Activated T-helper 9 cell treated with anti-CD3 and anti-CD28 coated beads, Interleukin-2, amount 50 U/mL, for 16 hours (primary cell): ENCODE measurements around the gene KANK3.
"Not testable (repeated sequence)": the region's sequence is repeated elsewhere in the genome, so short reads cannot be mapped to it uniquely, and the experiment has no call there.

Source experiments
- DNase-seq: peaks from one replicate; pipeline ENCODE4 v3.0.0-alpha.2; 2020; ENCODE audit warnings: low read depth

KANK3 gene

DNA sequence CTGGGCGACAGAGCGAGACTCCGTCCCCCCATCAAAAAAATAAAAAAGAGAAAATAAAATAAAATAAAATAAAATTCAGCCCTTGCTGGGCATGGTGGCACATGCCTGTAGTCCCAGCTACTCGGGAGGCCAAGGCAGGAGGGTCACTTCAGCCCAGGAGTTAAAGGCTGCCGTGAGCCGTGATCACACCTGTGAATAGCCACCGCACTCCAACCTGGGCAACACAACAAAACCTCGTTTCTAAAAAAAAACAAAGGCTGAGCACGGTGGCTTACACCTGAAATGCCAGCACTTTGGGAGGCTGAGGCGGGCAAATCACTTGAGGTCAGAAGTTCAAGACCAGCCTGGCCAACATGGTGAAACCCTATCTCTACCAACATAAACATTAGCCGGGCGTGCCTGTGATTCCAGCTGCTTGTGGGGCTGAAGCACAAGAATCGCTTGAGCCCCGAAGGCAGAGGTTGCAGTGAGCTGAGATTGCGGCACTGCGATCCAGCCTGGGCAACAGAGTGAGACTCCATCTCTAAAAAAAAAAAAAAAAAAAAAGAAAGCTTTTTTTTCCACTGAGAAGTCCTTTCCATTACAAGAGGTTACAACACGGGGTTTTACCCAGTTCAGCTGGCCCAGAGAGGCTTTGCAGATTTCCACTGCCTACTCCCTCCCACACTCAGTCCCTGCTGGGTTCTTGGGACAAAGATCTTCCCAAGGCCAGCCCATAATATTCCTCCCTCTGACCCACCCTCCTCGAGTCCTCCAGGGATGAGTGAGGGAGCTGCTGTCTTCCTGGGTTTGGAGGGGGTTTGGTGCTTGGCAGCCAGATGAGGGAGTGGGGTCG, 27.3 kb upstream of the KANK3 start:
- DNase-seq = no peak

- DNase-seq = no peak
These were observed 24.4 kb upstream of the KANK3 start for GRCh38 chr19:8367327-8368001.

GRCh38 chr19:8366961-8367326, 23.9 kb upstream of the KANK3 start:
- no peak for DNase-seq

GRCh38 chr19:8366121-8366581, 23.1 kb upstream of the KANK3 start:
- no peak for DNase-seq

GRCh38 chr19:8363803-8364771, 21.0 kb upstream of the KANK3 start, which contains the start of gene ANGPTL4:
Gene ANGPTL4 (plus strand): TSS chr19:8364155. CDS start chr19:8364322, 167 bp downstream.
- DNase-seq = peak; percentile 36

DNA sequence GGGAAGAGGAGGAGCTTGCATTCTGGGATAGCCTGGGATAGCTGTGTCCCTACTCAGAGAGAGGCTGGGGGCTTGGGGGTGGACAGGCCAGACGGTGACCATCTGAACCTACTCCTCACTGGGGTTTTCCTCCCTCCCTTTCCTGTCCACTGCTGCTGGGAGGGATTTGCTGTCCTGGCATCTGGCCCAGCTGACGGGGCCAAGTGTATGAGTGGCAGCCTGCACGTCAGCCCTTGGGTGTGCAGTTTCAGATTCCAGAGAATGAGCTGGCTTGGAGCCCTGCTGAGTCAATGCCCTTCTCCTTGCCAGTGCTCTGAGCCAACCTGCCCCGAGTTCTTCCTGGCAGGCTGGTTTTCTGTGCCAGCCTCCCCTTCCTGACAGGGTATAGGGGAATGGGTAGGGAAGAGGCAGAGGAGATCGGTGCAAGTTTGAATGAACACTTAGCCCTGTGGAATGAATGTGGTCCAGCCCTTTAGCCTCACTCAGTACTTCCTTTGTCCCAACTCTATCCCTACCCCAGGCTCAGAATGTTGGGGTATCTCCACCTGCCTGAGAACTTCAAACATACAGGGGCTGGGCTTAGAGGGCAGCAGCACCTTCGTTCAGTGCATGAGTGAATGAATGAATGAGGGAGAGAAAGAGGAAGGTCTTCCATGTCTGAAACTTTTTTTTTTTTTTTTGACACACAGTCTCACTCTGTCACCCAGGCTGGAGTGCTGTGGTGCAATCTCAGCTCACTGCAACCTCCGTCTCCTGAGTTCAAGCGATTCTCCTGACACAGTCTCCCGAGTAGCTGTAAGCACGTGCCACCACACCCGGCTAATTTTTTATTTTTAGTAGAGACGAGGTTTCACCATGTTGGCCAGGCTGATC, 19.1 kb upstream of the KANK3 start:
- no peak for DNase-seq

GRCh38 chr19:8360196-8360595, 17.1 kb upstream of the KANK3 start:
- DNase-seq = no peak

GRCh38 chr19:8358948-8359347, 15.9 kb upstream of the KANK3 start:
- DNase-seq = no peak

DNA sequence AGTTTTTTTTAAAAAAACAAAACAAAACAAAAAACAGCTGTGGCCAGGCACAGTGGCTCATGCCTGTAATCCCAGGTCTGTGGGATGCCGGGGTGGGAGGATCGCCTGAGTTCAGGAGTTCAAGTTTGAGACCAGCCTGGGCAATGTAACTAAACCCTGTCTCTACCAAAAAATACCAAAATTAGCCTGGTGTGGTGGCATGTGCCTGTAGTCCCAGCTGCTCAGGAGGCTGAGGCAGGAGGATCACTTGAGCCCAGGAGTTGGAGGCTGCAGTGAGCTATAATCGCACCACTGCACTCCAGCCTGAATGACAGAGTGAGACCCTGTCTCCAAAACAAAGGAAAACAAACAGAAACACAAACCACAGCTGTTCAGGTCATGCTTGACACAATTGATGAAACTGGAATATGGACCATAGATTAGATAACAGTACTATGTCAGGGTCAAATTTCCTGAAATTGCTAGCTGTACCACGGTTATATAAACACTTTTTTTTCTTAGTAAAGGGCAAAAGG, 14.0 kb upstream of the KANK3 start:
- DNase-seq = no peak

- no peak for DNase-seq
These were observed 12.8 kb upstream of the KANK3 start for GRCh38 chr19:8355631-8356402.

- DNase-seq = not testable (repeated sequence)
These were observed 9.8 kb upstream of the KANK3 start for GRCh38 chr19:8352845-8353244.

DNA sequence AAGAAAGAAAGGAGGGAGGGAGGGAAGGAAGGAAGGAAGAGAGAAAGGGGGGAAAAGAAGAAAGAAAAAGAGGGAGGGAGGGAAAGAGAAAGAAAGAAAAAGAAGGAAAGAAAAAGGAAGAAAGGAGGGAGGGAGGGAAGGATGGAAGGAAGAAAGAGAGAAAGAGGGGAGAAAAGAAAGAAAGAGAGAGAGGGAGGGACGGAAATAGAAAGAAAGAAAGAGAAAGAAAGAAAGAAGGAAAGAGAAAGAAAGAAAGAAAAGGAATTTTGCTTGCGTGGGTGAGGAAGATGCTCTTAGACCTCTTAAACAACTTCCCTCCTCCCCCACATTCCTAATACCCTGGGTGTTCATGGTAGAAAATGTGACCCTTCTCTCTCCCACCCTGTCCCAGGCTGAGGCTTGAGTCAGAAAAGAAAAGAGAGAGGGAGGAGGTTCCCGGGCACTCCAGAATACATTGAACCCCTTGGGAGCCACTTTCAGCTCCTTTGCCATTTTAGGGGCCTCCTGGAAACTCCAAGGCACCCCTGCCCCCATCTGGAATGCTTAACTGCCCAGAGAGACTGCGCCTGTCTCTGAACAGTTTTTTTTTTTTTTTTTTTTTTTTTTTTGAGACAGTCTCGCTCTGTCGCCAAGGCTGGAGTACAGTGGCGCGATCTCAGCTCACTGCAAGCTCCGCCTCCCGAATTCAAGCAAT, 9.2 kb upstream of the KANK3 start:
- no peak for DNase-seq

GRCh38 chr19:8349629-8350372, 6.7 kb upstream of the KANK3 start:
- not testable (repeated sequence) for DNase-seq

DNA sequence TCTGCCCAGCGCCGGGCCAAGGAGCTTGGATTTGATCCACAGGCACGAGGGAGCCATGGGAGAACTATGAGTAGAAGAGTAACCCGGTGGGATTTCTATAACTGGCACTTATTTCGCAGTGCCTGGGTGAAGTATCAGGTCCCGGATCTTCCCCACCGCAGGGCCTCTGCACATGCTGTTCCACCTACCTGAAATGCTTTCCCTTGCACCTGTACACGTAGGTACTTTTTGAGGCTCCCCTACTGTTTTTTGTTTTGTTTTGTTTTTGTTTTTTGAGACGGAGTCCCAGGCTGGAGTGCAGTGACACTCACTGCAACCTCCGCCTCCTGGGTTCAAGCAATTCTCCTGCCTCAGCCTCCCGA, 402 bp upstream of the KANK3 start:
- no peak for DNase-seq

DNA sequence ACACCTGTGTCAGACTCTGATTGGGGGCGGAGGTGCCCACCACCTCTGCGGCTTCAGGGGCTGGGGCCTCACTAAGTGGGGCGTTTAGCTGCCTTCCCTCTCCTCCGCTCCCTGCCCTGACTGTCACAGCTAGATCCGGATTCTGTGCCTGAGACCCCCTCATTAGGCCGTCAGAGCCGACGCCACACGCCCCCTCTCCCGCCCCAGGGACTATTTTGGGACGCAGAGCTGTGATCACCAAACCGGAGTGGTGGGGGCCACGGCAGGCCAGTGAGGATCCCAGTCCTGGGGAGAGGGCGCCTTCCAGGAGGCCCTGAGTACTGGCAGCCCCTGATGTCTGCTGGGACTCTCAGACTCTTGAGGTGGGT, 762 bp downstream of the KANK3 start:
- DNase-seq = no peak

- not testable (repeated sequence) for DNase-seq
These were observed 1.6 kb downstream of the KANK3 start for GRCh38 chr19:8341504-8341903.

GRCh38 chr19:8340341-8341096, 2.5 kb downstream of the KANK3 start:
- DNase-seq = no peak

- no peak for DNase-seq
These were observed 4.2 kb downstream of the KANK3 start for GRCh38 chr19:8338835-8339234.
